ENCODE results near the gene GPRIN1.

GRCh38 chr5:176549871-176550270 lies 60.1 kb downstream of the GPRIN1 start:
- TF ChIP-seq CTCF (conservative IDR thresholded peaks at IDR 0.05 in 1 of 2, IDR thresholded peaks at IDR 0.05 in 1 of 2; ENCODE audit: low read depth in 1 of 2, low read length in 2 of 2) (no peak), EZH2 (IDR thresholded peaks at IDR 0.05; ENCODE audit: low read length, missing control alignments) (no peak)

All from fibroblast of lung (primary cell).